ENCODE results near the gene WDR87.

WDR87 gene

GRCh38 chr19:37903096-37903495, 3.3 kb downstream of the WDR87 start:
- TF ChIP-seq YY1 (IDR thresholded peaks at IDR 0.05; ENCODE audit: low read depth) (no peak), TEAD4 (IDR thresholded peaks at IDR 0.05) (no peak), FOXM1 (IDR thresholded peaks at IDR 0.05; ENCODE audit: borderline replicate concordance, low read depth) (no peak), RAD21 (IDR thresholded peaks at IDR 0.05; ENCODE audit: low read depth) (no peak), EP300 (IDR thresholded peaks at IDR 0.05; ENCODE audit: borderline replicate concordance) (no peak), REST (IDR thresholded peaks at IDR 0.05; ENCODE audit: low read depth) (no peak), NFIC (IDR thresholded peaks at IDR 0.05) (no peak), TAF1 (IDR thresholded peaks at IDR 0.05; ENCODE audit: low read depth) (no peak), MAX (IDR thresholded peaks at IDR 0.05) (no peak), EGR1 (IDR thresholded peaks at IDR 0.05) (no peak), CEBPB (IDR thresholded peaks at IDR 0.05) (no peak), ZBTB7A (IDR thresholded peaks at IDR 0.05; ENCODE audit: low read depth) (no peak), TCF12 (IDR thresholded peaks at IDR 0.05; ENCODE audit: low read depth) (no peak), USF1 (IDR thresholded peaks at IDR 0.05) (no peak), CREB1 (IDR thresholded peaks at IDR 0.05; ENCODE audit: low read depth) (no peak)

- TF ChIP-seq TCF12 (IDR thresholded peaks at IDR 0.05; ENCODE audit: low read depth) (no peak), RAD21 (IDR thresholded peaks at IDR 0.05; ENCODE audit: low read depth) (peak; percentile 97)
These were observed 3.7 kb downstream of the WDR87 start for GRCh38 chr19:37902668-37903067.

GRCh38 chr19:37899966-37900365, 6.4 kb downstream of the WDR87 start:
- TF ChIP-seq CEBPB (IDR thresholded peaks at IDR 0.05) (no peak), FOXM1 (IDR thresholded peaks at IDR 0.05; ENCODE audit: borderline replicate concordance, low read depth) (no peak), RAD21 (IDR thresholded peaks at IDR 0.05; ENCODE audit: low read depth) (no peak), EP300 (IDR thresholded peaks at IDR 0.05; ENCODE audit: borderline replicate concordance) (no peak), REST (IDR thresholded peaks at IDR 0.05; ENCODE audit: low read depth) (no peak), TEAD4 (IDR thresholded peaks at IDR 0.05) (no peak), EGR1 (IDR thresholded peaks at IDR 0.05) (no peak), MAX (IDR thresholded peaks at IDR 0.05) (no peak), YY1 (IDR thresholded peaks at IDR 0.05; ENCODE audit: low read depth) (no peak), TCF12 (IDR thresholded peaks at IDR 0.05; ENCODE audit: low read depth) (no peak), TAF1 (IDR thresholded peaks at IDR 0.05; ENCODE audit: low read depth) (no peak), USF1 (IDR thresholded peaks at IDR 0.05) (no peak), NFIC (IDR thresholded peaks at IDR 0.05) (no peak), CREB1 (IDR thresholded peaks at IDR 0.05; ENCODE audit: low read depth) (no peak), ZBTB7A (IDR thresholded peaks at IDR 0.05; ENCODE audit: low read depth) (no peak)

GRCh38 chr19:37899453-37899852, 6.9 kb downstream of the WDR87 start:
- TF ChIP-seq MAX (IDR thresholded peaks at IDR 0.05) (no peak), EGR1 (IDR thresholded peaks at IDR 0.05) (no peak)

- TF ChIP-seq EGR1 (IDR thresholded peaks at IDR 0.05) (no peak), FOXM1 (IDR thresholded peaks at IDR 0.05; ENCODE audit: borderline replicate concordance, low read depth) (no peak), TAF1 (IDR thresholded peaks at IDR 0.05; ENCODE audit: low read depth) (no peak), RAD21 (IDR thresholded peaks at IDR 0.05; ENCODE audit: low read depth) (no peak), EP300 (IDR thresholded peaks at IDR 0.05; ENCODE audit: borderline replicate concordance) (no peak), YY1 (IDR thresholded peaks at IDR 0.05; ENCODE audit: low read depth) (no peak), REST (IDR thresholded peaks at IDR 0.05; ENCODE audit: low read depth) (no peak)
These were observed 10.2 kb downstream of the WDR87 start for GRCh38 chr19:37896180-37896579.
